Prostate gland (tissue), 2 donors: ENCODE data around the gene ZNF148. TPM values are rescaled to one million over a fixed set of nuclear protein-coding genes. Genes with fewer than 3 reads are reported as not detected.

Source experiments
- DNase-seq: peaks from one replicate; pipeline ENCODE4 v3.0.0-alpha.2; 2019; ENCODE audit warnings: low spot score
- H3K27ac ChIP-seq, 2 donors: fragments of 200-600 bp; sonication (generic); 2 replicates each; pipeline ENCODE4 v1.5.1; 2017 to 2019
- H3K27me3 ChIP-seq: fragments of 200-600 bp; sonication (generic); replicated peaks from 2 replicates; pipeline ENCODE4 v1.5.1; 2019; ENCODE audit not compliant: insufficient read depth
- H3K36me3 ChIP-seq, 2 donors: fragments of 200-600 bp; sonication (generic); 1 replicate in 1 of 2; 2 replicates in 1 of 2; pipeline versions ENCODE4 v1.5.1 to v1.8.1; 2017 to 2019
- H3K4me1 ChIP-seq: fragments of 200-600 bp; sonication (generic); replicated peaks from 2 replicates; pipeline ENCODE4 v1.5.1; 2019
- H3K4me3 ChIP-seq, 2 donors: fragments of 200-600 bp; sonication (generic); 2 replicates each; pipeline ENCODE4 v1.5.1; 2017 to 2019
- H3K9me3 ChIP-seq: fragments of 200-600 bp; sonication (generic); 2 replicates; pipeline ENCODE4 v1.5.1; 2017
- CTCF ChIP-seq, 4 experiments: fragments of 200-600 bp in 2 of 4; fragments of 450-650 bp in 2 of 4; sonication (generic) in 2 of 4; IDR thresholded peaks; 1 replicate in 3 of 4; 2 replicates in 1 of 4; pipeline ENCODE4 v1.5.1; 2016 to 2019; ENCODE audit warnings: antibody characterized with exemption in 4 of 4, mild to moderate bottlenecking in 2 of 4, moderate library complexity in 2 of 4
- POLR2A ChIP-seq: fragments of 450-650 bp; IDR thresholded peaks from one replicate; pipeline ENCODE4 v1.6.1; 2016; ENCODE audit warnings: antibody characterized with exemption, mild to moderate bottlenecking
- POLR2AphosphoS5 ChIP-seq: sonication (generic); formaldehyde crosslinking; IDR thresholded peaks from one replicate; pipeline ENCODE4 v1.6.1; 2017; ENCODE audit warnings: antibody characterized with exemption
- WGBS: methylation state at CpG from one replicate; pipeline ENCODE4 v1.1.5; 2018; 5-methylcytosine and 5-hydroxymethylcytosine counted together
- intact Hi-C: fragments of 100-400 bp; cut with DNase I; formaldehyde crosslinking; loops from one replicate; pipeline ENCODE4 v1.14.2; 2022
- total RNA-seq, 2 donors: library from RNA; depleted of rRNA; stranded (reverse); fragments of >200 nt; gene quantifications; one replicate each; pipeline ENCODE4 v1.1.0, GENCODE V29; 2016

The ZNF148 gene
- total RNA-seq, 2 donors from 2014 or later: 26.9 to 28.5 TPM

DNA sequence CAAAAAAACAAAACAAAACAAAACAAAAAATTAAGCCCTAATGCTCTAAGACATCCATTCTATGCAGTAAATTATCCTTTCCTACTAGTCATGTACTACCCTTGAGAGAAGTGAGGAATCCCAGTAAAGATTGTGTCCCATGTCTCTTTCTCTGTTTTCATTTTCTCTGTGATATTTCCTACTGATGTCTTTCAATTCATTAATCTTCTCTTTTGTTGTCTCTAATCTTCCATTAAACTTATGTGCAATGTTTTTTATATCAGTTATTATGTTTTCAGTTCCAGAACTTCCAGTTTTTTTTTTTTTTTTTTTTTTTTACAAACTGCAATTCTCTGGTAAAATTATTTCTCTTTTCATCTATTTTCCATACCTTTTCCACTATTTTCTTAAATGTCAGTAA is 118.5 kb downstream of the ZNF148 start:
- Histone ChIP-seq H3K27ac (no peak overlapping the region), H3K4me3 (no peak overlapping the region), H3K4me1 (no peaks in the 10 kb centered on the region), H3K27me3 (no peaks in the 10 kb centered on the region), H3K36me3 (no peaks in the 10 kb centered on the region), H3K9me3 (no peaks in the 10 kb centered on the region)
- TF ChIP-seq POLR2A: no peak
- TF ChIP-seq POLR2AphosphoS5: no peak
- no peak for TF ChIP-seq CTCF (IDR thresholded peaks at IDR 0.05)
- intact Hi-C loops: no loop called here
- no peak for DNase-seq

DNA sequence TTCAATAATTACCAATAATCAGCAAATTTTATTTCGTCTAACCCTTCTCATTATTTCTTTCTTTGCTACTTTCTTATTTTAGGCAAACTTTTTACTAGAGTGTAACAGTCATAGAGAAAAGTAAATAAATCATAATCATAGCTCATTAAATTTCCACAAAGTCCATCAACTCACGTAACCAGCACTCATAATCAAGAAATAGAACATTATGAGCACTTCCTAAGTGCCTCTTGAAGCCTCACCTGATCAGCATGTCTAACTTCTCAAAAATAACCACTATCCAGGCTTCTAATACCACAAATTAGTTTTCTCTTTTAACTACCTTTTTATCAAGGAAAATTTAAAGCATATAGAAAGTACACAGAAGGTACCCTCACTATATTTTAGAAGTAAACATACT is 124.2 kb downstream of the ZNF148 start:
- no peak for TF ChIP-seq POLR2AphosphoS5
- no peaks in the 10 kb centered on the region for H3K36me3 ChIP-seq
- no peaks in the 10 kb centered on the region for H3K27me3 ChIP-seq
- H3K27ac ChIP-seq: no peak overlapping the region
- H3K4me3 ChIP-seq: no peak overlapping the region
- no peaks in the 10 kb centered on the region for H3K4me1 ChIP-seq
- intact Hi-C loops: no loop called here
- WGBS: 67% methylated on average over 2 of the region's 2 CpGs
- DNase-seq: no peak
- no peaks in the 10 kb centered on the region for H3K9me3 ChIP-seq

GRCh38 chr3:125246237-125246636 is 128.9 kb downstream of the ZNF148 start:
- Histone ChIP-seq H3K4me3 (no peak overlapping the region), H3K36me3 (no peaks in the 10 kb centered on the region), H3K9me3 (no peaks in the 10 kb centered on the region), H3K27ac (no peak overlapping the region), H3K27me3 (no peaks in the 10 kb centered on the region), H3K4me1 (no peaks in the 10 kb centered on the region)
- TF ChIP-seq POLR2AphosphoS5 (no peak), POLR2A (no peak), CTCF (IDR thresholded peaks at IDR 0.05) (no peak)
- no peak for DNase-seq
- intact Hi-C loops: no loop called here
- 100% methylated on average over 1 of the region's 1 CpG for WGBS

DNA sequence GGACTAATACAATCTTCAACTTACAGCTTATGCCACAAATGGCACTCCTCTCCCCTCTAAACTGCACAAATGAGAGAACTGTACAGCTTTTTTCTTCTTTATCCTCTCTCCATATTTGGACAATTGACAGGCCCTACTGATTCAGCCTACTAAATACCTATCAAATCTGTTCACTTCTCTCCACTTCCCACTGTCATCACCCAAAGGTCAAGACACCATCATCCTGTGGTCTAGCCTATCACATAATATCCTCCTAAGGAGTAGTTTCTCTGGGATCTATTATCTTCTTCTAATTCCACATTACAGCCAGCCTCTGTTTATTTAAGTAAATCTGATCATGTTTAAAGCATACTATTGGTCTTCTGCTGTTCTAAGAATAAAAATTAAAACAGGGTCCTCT is 129.6 kb downstream of the ZNF148 start:
- Histone ChIP-seq H3K4me3 (no peak overlapping the region), H3K27me3 (no peaks in the 10 kb centered on the region), H3K27ac (no peak overlapping the region), H3K9me3 (no peaks in the 10 kb centered on the region), H3K36me3 (no peaks in the 10 kb centered on the region), H3K4me1 (no peaks in the 10 kb centered on the region)
- no peak for TF ChIP-seq POLR2AphosphoS5
- no peak for TF ChIP-seq CTCF (IDR thresholded peaks at IDR 0.05)
- no peak for TF ChIP-seq POLR2A
- intact Hi-C loops: no loop called here
- no peak for DNase-seq

DNA sequence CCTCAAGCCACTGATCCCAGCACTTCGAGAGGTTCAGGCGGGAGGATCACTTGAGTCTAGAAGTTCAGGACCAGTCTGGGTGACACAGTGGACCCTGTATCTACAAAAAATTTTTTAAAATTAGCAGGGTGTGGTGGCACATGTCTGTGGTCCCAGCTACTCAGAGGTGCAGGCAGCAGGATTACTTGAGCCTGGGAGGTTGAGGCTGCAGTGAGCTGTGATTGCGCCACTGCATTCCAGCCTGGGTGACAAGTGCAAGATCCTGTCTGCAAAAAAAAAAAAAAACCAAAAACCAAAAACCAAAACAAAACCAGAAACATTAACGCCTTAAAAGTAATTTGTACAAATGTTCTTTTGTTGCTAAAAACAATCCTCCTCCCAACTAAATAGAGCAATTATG is 134.6 kb downstream of the ZNF148 start:
- Histone ChIP-seq H3K27me3 (no peaks in the 10 kb centered on the region), H3K4me1 (no peaks in the 10 kb centered on the region), H3K9me3 (no peaks in the 10 kb centered on the region), H3K36me3 (no peaks in the 10 kb centered on the region), H3K4me3 (no peak overlapping the region), H3K27ac (no peak overlapping the region)
- no peak for DNase-seq
- WGBS: 91% methylated on average over 4 of the region's 4 CpGs
- TF ChIP-seq POLR2A: no peak
- intact Hi-C loops: no loop called here

GRCh38 chr3:125239266-125239665 is 135.9 kb downstream of the ZNF148 start:
- intact Hi-C loops: no loop called here
- TF ChIP-seq POLR2A: no peak
- no peak for TF ChIP-seq CTCF (IDR thresholded peaks at IDR 0.05)
- no peak for TF ChIP-seq POLR2AphosphoS5

More at GRCh38 chr3:125239266-125239665, 135.9 kb downstream of the ZNF148 start:
- Histone ChIP-seq H3K36me3 (no peaks in the 10 kb centered on the region), H3K27ac (no peak overlapping the region), H3K27me3 (no peaks in the 10 kb centered on the region), H3K4me3 (no peak overlapping the region), H3K4me1 (no peaks in the 10 kb centered on the region), H3K9me3 (no peaks in the 10 kb centered on the region)
- DNase-seq: no peak
- 60% methylated on average over 3 of the region's 3 CpGs for WGBS
